Fibroblast of the aortic adventitia (primary cell): ENCODE data around the gene PARD3B. TPM values are rescaled to one million over a fixed set of nuclear protein-coding genes. Genes with fewer than 3 reads are reported as not detected.

ENCODE experiments used
- DNase-seq: peaks from one replicate; pipeline ENCODE4 v3.0.0-alpha.2; 2010; ENCODE audit warnings: low read depth
- H3K4me3 ChIP-seq: 2 replicates; pipeline ENCODE4 v1.5.1; 2011; ENCODE audit warnings: low read depth, mild to moderate bottlenecking, control low read depth, low read length, moderate library complexity
- total RNA-seq: library from RNA; depleted of rRNA; stranded (reverse); fragments of >200 nt; gene quantifications from 2 replicates; pipeline ENCODE4 v1.2.3, GENCODE V29; 2012; ENCODE audit warnings: low replicate concordance
- TF ChIP-seq, protein P1 (sequence below): IDR thresholded peaks from 2 replicates; pipeline ENCODE4 v1.5.1; 2011; ENCODE audit warnings: mild to moderate bottlenecking, low read length, control low read depth, inconsistent platforms; ENCODE audit not compliant: insufficient read depth

Gene PARD3B
- total RNA-seq, 1 donor, result 15.9 TPM

DNA sequence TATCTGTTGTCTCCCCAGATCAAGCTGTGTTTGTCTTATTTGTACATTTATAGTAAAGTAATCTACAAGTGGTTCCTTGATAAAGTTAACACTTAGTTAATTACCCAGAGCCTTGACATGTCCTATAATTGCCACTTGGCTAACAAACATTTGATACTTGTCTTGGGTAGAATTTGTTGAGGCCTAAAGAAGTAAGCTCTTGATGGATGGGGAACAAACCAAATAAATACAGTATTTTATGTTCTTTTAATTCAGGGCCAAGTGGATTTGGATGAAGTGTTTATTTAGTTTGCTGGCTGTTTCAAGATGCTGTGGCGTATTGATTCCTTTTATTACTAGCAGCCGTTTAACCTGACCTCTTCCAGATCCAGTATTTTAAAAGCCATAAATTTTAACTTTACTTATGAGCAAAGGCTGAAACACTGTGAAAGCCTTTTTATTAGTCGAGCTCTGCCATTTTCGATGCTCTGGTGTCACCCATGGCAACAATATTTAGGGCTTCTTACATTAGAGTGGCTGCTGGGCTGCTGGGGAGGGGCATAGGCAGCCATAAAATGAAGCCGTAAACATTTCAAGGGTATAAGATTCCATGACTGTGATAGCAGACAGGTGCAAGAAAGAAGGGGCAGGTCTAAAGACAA lies 735.4 kb downstream of the PARD3B start:
- no peak overlapping the region for H3K4me3 ChIP-seq
- TF ChIP-seq, protein P1, sequence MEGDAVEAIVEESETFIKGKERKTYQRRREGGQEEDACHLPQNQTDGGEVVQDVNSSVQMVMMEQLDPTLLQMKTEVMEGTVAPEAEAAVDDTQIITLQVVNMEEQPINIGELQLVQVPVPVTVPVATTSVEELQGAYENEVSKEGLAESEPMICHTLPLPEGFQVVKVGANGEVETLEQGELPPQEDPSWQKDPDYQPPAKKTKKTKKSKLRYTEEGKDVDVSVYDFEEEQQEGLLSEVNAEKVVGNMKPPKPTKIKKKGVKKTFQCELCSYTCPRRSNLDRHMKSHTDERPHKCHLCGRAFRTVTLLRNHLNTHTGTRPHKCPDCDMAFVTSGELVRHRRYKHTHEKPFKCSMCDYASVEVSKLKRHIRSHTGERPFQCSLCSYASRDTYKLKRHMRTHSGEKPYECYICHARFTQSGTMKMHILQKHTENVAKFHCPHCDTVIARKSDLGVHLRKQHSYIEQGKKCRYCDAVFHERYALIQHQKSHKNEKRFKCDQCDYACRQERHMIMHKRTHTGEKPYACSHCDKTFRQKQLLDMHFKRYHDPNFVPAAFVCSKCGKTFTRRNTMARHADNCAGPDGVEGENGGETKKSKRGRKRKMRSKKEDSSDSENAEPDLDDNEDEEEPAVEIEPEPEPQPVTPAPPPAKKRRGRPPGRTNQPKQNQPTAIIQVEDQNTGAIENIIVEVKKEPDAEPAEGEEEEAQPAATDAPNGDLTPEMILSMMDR, result no peak
- no peak for DNase-seq

- no peak for DNase-seq
- H3K4me3 ChIP-seq, result no peak overlapping the region
- TF ChIP-seq, protein P1, result no peak
These were observed 738.5 kb downstream of the PARD3B start for GRCh38 chr2:205283736-205284270.

- H3K4me3 ChIP-seq, result no peak overlapping the region
- DNase-seq, result no peak
- TF ChIP-seq, protein P1, result no peak
These were observed 739.1 kb downstream of the PARD3B start for GRCh38 chr2:205284334-205284733.

GRCh38 chr2:205287316-205287715 lies 742.0 kb downstream of the PARD3B start:
- DNase-seq, result no peak
- TF ChIP-seq, protein P1, result no peak
- H3K4me3 ChIP-seq, result no peak overlapping the region

GRCh38 chr2:205288686-205289085 lies 743.4 kb downstream of the PARD3B start:
- DNase-seq, result no peak
- TF ChIP-seq, protein P1, result no peak
- no peak overlapping the region for H3K4me3 ChIP-seq

- TF ChIP-seq, protein P1, result no peak
- H3K4me3 ChIP-seq, result no peak overlapping the region
- no peak for DNase-seq
These were observed 745.0 kb downstream of the PARD3B start for GRCh38 chr2:205290299-205290698.

DNA sequence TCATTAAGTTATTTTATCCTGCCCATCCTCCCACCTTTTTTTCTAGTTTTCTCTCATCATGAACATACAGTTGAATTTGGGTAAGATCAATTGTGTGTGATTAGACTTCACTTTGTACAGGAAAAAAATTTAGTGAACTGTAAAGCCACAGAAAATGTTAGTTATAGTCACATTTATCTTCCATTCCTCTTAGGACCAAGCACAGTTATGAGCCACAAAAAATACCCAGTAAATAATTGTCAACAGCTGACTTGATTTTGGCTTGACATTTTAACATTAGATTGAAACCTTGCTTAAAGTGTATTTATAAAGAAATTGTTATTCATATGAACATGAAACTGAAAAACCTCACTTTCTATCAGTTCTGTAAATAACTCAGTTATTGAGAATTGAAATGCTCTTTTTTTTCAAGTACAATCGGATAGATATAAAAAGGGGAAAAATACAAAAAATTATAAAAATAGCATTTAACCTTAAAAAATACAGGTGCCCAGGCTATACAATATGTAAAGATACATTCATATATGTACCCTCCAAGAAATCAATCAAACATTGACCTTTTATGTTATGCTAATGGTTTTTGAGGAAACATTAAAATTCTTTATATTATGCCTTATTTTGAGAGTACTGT lies 747.5 kb downstream of the PARD3B start:
- TF ChIP-seq, protein P1, result no peak
- no peak overlapping the region for H3K4me3 ChIP-seq
- DNase-seq, result no peak
